ENCODE results near the gene FBXW8. TPM values are rescaled to one million over a fixed set of nuclear protein-coding genes. Genes with fewer than 3 reads are reported as not detected.

Gene FBXW8
- total RNA-seq, 2 experiments from 2014 or later, result 7.0 to 8.5 TPM

- no peak overlapping the region for H3K4me3 Mint-ChIP-seq
- H3K9me3 Mint-ChIP-seq, result peaks cover 7% of the 10 kb centered on the region
- POLR2A ChIA-PET, result no interaction called here
- no peak for DNase-seq
- H3K36me3 Mint-ChIP-seq (ENCODE audit: low read depth), result peaks cover 33% of the 10 kb centered on the region
- H3K4me1 Mint-ChIP-seq (ENCODE audit: low read depth), result no peaks in the 10 kb centered on the region
- no peaks in the 10 kb centered on the region for H3K27me3 Mint-ChIP-seq
- no peak for ATAC-seq
- no peak overlapping the region for H3K27ac Mint-ChIP-seq
- intact Hi-C loops (cut with micrococcal nuclease), result no loop called here
- TF ChIP-seq CTCF (IDR thresholded peaks at IDR 0.05), result no peak
- CTCF ChIA-PET, result interaction anchor here (1.1 kb wide), 1 partner anchor 182 kb away, joined by 3 read pairs; no protein-coding TSS in a partner anchor
These were observed 30.4 kb downstream of the FBXW8 start for GRCh38 chr12:116941188-116941587.

GRCh38 chr12:116943419-116944372 is 32.9 kb downstream of the FBXW8 start:
- H3K27me3 Mint-ChIP-seq, result no peaks in the 10 kb centered on the region
- intact Hi-C loops (cut with micrococcal nuclease), result no loop called here
- no peak overlapping the region for H3K27ac Mint-ChIP-seq
- POLR2A ChIA-PET, result no interaction called here
- H3K9me3 Mint-ChIP-seq, result peaks cover 7% of the 10 kb centered on the region
- H3K36me3 Mint-ChIP-seq (ENCODE audit: low read depth), result peaks cover 29% of the 10 kb centered on the region
- TF ChIP-seq CTCF (IDR thresholded peaks at IDR 0.05), result no peak
- ATAC-seq (no peak), DNase-seq (no peak)
- CTCF ChIA-PET, result interaction anchor here (1.1 to 1.4 kb wide), 3 partner anchors 27 to 240 kb away, joined by 3 to 7 read pairs (median 5); no protein-coding TSS in a partner anchor
- H3K4me3 Mint-ChIP-seq, result no peak overlapping the region
- H3K4me1 Mint-ChIP-seq (ENCODE audit: low read depth), result no peaks in the 10 kb centered on the region

GRCh38 chr12:116945886-116946550 is 35.3 kb downstream of the FBXW8 start:
- no peaks in the 10 kb centered on the region for H3K4me1 Mint-ChIP-seq (ENCODE audit: low read depth)
- peaks cover 7% of the 10 kb centered on the region for H3K9me3 Mint-ChIP-seq
- ATAC-seq (no peak), DNase-seq (no peak)
- no peak overlapping the region for H3K27ac Mint-ChIP-seq
- TF ChIP-seq CTCF (IDR thresholded peaks at IDR 0.05), result no peak
- ChIA-PET CTCF (interaction anchor here (0.9 kb wide), 2 partner anchors 11 to 13 kb away, joined by 3 to 4 read pairs; no protein-coding TSS in a partner anchor), POLR2A (no interaction called here)
- no peak overlapping the region for H3K4me3 Mint-ChIP-seq
- intact Hi-C loops (cut with micrococcal nuclease), result no loop called here
- no peaks in the 10 kb centered on the region for H3K27me3 Mint-ChIP-seq
- peaks cover 29% of the 10 kb centered on the region for H3K36me3 Mint-ChIP-seq (ENCODE audit: low read depth)

GRCh38 chr12:116948298-116948697 is 37.5 kb downstream of the FBXW8 start:
- Mint-ChIP-seq H3K4me1 (ENCODE audit: low read depth) (no peaks in the 10 kb centered on the region), H3K4me3 (no peak overlapping the region), H3K36me3 (ENCODE audit: low read depth) (peaks cover 15% of the 10 kb centered on the region), H3K27me3 (no peaks in the 10 kb centered on the region), H3K27ac (no peak overlapping the region), H3K9me3 (peaks cover 3% of the 10 kb centered on the region)
- intact Hi-C loops (cut with micrococcal nuclease), result no loop called here
- no peak for ATAC-seq
- CTCF ChIA-PET, result no interaction called here
- POLR2A ChIA-PET, result no interaction called here
- TF ChIP-seq CTCF (IDR thresholded peaks at IDR 0.05), result no peak
- DNase-seq, result no peak
